D341Med (cell line): ENCODE measurements around the gene VDR.

Source experiments
- DNase-seq: peaks from one replicate; pipeline ENCODE4 v3.0.0; 2012; ENCODE audit warnings: low spot score

Gene VDR

DNA sequence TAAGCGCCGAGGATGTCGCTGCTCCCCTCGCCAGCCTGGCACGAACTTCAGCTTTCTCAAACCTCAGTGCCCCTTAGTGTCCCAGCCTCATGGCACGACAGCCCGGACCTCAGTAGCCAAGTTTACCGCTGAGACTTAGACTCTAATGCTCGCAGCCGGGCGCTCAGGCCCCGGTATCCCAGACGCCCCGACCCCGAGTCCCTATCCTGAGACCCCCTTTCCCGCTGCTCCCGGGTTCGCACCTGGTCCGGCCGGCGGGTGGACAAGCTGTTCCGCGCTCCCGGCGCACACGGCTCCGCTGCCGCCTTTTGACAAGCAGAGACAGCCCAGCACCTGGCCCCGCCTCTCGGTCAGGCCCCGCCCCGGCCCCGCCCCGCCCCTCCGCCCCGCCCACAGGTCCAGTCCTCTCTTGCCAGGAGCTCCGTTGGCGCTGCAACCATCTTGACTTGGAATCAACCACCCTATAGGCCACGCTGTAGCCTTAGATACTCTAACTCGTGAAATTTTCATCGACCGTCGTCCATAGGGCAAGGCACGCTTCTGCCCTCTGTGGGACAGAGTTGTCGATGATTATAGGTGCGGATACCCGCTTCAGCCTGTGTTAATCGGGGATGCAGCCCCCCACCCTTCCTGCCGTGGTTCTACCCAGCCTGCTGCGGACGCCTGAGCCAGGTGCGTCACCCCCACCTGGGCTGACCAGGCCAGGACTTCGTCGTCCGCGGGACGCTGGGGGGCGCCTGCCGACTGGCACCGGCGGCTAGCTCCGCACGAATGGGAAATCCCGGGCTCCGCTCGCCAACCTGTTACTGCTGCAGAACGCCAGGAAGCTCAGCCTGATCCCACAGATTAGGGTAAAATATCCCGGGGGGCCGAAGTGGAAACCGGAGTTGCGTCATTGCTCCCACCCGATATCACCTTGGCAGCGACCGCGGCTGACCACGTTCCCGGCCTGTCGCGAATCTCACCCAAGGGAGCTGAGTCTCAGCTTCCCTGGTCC, at the start of gene VDR:
TSS of gene VDR (minus strand) at position 282 of the 997 bp plus-strand sequence. CDS start 25,881 bp downstream, outside the sequence.
- DNase-seq, result peak; percentile 88

GRCh38 chr12:47954058-47954457, 49.3 kb upstream of the VDR start:
- DNase-seq, result no peak

- no peak for DNase-seq
Observed at GRCh38 chr12:47950856-47951468, 46.2 kb upstream of the VDR start.

DNA sequence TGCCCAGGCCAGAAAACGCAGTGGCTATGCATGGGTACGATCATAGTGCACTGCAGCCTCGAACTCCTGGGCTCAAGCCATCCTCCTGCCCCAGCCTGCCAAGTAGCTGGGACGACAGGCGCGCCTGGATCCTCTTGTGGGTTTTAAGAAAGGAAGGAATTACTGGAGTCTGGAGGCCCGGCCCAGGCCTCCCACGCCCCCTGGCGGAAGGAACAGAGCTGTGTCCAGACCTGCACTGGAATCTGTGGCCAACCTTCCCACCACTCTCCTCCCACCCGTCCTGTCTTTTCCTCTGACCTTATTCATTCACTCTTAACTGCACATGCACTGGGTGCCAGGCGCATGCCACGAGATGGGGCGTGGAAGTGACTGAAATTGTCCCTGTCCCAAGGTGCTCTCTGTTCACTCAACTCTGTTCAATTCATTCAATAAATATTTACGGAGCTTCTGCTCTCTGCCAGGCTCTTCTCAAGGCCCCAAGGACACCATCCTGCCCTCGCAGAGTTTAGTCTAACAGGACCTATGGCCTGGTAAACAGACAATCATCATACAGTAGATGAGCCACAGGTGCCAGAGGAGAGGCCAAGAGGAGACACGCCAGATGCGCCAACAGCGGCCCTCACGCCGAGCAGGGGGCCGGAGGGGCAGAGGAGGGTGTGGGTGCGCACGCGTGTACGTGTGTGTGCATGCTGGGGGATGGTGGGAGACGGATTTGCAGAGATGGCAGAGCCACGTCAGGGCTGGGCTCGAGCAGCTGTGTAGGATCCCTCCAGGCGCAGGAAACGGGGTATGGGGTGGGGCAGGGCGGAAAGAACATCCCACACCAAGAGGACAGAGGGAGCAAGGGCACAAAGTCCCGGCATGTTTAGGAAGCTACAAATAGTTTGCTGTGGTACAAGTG, 44.9 kb upstream of the VDR start:
- DNase-seq, result peak; percentile 88

- DNase-seq, result no peak
Observed at GRCh38 chr12:47947341-47947740, 42.5 kb upstream of the VDR start.

- DNase-seq, result no peak
Observed at GRCh38 chr12:47946413-47947323, 41.9 kb upstream of the VDR start.

DNA sequence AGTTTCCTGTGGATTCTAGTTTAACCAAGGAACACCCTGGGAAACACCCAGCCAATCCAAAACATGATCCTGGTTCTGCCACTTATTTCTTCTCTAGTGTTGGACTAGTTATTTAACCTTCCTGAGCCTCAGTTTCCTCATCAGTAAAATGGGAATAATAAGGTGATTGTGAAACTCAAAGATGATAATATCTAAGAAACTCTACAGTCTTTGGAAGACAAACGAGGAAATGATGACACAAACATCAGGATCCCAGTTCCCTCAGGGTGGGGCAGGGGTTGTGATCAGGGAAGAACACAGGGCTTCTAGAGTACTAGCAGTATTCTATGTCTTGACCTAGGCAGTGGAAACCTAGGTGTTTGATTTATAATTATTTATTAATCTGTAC, 40.5 kb upstream of the VDR start:
- DNase-seq, result no peak

DNA sequence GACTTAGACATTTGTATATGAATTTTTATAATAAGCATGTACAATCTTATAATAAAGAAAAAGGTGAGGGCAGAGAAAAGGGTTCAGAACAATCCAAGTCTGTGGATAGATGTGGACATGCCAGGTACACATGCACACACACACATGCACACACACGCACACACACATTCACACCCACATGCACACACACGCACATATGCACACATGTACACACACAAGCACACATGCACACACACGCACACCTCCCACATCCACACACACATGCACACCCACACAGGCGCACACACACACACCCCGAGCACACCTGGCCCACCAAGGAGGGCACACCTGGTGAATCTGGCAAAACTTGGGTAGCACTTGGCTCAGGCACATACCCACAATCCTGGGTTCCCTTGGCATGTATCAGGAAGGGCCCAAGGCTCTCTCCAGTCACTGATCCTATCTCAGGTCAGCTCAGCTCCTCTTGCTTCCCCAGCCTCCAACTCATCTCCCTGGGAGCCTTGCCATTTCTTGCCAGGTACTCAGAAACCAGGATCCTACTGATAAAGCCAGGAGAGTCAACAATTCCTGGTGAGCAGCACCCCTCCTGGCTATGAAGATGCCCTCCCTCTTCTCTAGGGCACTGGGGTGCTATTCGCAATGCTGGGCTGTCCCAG, 40.0 kb upstream of the VDR start:
- DNase-seq, result no peak

- no peak for DNase-seq
Observed at GRCh38 chr12:47943623-47944340, 39.0 kb upstream of the VDR start.

GRCh38 chr12:47942614-47943225, 37.9 kb upstream of the VDR start:
- DNase-seq, result no peak

DNA sequence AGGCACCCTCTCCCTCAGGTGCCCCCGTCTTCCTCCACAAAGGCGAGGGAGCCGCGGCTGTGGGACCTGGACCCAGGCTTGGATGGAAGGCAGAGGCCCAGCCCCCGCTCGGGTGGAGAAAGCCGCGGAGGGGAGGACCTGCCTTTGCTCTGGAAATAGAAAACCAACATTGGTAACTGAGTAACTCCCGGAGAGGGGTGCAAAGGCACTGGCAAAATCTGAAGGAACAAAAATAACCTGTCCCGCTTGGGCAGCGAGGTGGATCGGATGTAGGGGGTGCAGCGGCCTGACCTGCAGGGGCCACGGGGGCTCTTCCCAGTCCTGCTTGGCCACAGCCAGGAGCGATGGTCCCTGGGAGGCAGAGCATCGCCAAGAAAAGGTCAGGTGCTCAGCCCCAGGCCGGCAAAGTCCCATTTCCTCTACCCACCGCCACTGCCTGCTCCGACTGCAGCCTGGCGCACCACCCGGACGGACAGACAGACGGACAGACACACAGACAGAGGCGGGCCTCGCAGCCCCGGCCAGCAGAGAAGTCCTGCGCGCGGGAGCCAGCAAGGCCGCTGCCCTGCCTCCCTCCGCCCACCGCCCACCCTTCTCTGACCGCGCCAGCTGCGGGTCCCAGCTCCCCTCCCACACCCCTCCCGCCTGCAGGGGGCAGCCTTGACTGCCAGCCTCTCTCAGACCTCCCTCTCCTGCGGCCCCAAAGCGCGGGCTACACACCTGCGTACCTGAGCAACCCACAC, 37.2 kb upstream of the VDR start:
- DNase-seq, result peak; percentile 76

DNA sequence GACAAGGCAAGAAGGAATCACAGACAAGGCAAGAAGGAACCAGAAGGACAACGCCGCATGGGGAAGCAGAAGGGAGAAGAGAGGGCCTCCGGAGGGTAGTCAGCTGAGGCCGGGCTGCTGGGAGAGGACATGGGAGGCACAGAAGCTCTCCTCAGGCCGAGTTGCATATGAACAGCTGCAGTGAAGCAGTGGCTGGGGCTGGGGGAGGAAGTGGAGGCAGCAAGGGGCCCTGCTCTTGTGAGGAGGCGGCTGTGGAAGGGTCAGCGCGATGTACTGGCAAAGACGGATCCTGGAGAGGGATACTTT, 36.6 kb upstream of the VDR start:
- DNase-seq, result no peak

DNA sequence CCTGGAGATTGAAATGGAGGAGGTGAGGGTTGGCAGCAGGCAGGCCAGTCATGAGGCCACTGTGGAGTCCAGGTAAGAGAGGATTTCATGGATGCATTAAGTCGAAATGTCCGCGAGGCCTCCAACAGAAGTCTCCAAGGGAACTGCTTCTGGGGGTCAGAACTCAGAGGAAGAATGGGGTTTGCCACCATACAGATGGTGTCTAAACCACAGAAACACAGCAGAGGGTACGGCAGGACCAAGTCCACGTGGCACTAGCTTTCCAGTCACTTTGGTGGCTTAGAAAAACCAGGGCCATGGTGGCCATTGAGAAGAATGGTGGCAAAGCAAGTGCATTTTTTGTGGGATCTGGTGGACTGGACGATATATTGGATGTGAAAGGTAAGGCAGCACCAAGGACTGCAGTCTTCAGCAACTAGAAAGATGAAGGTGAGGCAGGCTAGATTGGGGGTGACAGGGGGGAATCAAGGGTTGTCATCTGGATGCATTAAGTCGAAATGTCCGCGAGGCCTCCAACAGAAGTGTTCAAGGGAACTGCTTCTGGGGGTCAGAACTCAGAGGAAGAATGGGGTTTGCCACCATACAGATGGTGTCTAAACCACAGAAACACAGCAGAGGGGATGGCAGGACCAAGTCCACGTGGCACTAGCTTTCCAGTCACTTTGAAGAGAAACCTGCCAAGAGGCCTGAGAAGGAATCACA, 36.1 kb upstream of the VDR start:
- no peak for DNase-seq

DNA sequence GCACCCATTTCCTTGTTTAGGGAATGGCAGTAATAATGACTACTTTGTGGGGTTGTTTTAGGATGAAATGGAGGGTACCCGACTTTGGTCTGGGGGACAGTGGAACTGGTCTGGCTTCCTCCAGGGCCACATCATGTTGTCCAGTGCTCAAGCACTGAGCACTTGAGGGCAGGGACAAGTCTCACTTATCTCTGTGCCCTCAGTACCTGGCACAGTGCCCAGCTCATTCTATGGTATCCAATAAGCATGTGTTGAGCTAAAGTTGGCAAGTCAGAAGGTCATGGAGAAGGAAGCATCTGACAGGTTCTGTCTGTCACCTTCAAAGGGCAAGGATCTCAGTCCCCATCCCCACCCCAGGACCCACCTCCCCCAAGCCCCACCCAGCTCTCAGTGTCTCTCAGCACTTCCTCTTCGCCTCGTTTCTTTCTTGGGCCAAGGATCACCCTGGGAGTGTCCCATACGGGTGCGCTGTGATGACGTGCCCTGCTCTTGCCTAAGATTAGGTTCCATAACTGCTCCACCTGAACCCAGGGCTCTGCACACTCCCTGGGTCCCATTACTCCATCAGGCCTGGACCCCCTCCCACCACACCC, 34.3 kb upstream of the VDR start:
- DNase-seq, result no peak

GRCh38 chr12:47938594-47938993, 33.8 kb upstream of the VDR start:
- no peak for DNase-seq

- DNase-seq, result no peak
Observed at GRCh38 chr12:47938093-47938492, 33.3 kb upstream of the VDR start.

DNA sequence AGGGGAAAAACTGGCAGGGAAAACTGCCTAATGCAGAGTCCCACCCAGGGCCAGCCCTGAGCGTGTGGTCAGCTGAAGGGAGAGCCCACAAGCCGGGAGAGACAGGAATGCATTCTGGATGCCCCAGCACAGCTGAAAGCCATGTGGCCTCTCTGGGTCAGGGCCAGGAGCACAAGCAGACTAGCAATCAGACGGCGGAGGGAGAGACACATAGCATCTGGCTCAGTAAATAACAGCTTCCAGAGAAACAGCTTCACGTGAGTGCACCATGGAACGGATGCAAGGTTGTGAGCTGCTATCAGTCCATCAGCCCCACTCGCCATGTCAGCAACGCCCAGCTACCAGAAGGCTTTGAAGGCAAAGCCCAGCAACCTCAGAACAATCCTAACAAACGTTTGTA, 30.4 kb upstream of the VDR start:
- no peak for DNase-seq

DNA sequence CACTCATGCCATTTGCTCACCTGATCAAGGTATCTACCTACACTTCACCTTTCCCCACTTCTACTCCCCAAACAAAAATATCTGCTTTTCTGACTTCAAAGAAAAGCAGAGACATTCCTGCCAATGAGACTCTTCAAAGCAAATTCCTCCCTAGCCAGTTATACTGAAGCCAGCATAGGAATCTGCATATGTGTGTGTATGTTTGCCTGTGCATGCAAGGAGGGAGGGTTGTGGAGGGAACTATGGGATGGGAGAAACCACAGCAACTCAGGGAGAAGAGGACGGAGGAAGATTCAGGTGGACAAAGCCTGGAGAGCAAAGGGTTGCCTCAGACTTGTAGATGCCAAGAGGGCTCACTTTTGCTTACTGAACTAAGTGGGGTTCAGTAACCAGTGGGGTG, 26.4 kb upstream of the VDR start:
- DNase-seq, result no peak
